Ramos (cell line): ENCODE measurements around the gene RETSAT.

ENCODE experiments used
- in situ Hi-C: fragments of 300-500 bp; cut with MboI; formaldehyde crosslinking; loops from one replicate; pipeline ENCODE4 v1.14.3; 2022; ENCODE audit warnings: low sequenced_read_pairs; ENCODE audit not compliant: unreplicated experiment

The RETSAT gene

DNA sequence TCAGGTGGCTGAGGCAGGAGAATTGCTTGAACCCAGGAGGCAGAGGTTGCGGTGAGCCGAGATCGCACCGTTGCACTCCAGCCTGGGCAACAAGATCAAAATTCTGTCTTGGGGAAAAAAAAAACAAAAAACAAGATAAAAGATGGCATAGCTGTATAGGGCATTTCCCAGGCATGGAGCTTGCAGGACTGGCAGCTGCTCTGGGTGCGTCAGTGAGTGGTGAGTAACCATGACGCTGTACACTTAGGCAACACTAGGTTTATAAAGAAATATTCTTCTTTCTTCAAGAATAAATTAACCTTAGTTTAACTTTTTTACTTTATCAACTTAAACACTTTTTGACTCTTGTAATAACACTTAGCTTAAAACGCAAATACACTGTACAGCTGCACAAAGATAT, 41.9 kb downstream of the RETSAT start:
- in situ Hi-C loops = no loop called here

DNA sequence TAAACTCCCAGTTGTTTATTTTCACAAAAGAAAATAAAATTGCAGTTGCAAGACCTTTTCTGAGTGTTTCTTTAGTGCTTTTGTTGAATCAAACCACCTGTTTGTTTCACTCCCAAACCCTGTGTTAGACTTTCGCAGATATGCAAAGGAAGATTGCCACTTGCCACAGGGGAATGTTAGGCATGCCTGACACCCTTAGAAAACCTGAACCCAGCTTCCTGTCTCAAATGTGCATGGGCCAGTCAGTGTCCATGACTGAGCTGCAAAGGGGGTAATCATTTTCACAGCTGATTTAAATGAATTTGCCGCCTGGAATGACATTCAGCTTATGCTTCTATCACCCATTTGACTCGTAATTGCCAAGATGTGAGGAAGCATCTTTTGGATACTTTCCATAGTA, 44.0 kb downstream of the RETSAT start:
- in situ Hi-C loops = no loop called here

DNA sequence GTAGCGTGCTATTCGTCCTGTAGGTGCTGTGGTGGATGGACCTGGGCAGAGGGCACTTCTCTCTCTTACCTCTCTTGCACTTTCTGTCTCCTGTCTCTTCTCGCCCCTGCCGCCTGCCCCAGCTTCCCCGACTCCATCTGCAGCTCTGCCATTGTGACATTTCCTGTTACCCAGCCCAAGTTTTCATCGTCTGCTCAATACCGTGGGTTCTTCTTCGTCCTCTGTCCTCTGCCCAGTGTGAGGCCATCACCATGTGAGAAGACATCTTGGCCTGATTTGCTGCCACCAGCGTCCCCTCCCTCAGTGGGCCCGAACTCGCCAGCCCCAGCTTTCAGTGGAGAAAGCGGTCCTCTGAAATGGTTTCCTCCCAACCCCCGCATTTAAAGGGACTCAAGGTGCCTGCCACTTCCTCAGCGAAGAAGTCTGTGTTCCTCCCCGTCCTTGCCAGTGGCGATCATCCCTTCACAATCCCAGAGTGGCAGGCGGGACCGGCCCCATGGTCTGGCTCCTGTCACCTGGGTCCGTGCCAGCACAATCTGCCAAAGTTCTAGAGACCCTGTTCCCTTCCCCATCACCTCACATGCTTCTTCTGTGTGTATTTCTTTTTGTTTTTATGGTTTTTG, 44.5 kb downstream of the RETSAT start:
- in situ Hi-C loops = no loop called here

DNA sequence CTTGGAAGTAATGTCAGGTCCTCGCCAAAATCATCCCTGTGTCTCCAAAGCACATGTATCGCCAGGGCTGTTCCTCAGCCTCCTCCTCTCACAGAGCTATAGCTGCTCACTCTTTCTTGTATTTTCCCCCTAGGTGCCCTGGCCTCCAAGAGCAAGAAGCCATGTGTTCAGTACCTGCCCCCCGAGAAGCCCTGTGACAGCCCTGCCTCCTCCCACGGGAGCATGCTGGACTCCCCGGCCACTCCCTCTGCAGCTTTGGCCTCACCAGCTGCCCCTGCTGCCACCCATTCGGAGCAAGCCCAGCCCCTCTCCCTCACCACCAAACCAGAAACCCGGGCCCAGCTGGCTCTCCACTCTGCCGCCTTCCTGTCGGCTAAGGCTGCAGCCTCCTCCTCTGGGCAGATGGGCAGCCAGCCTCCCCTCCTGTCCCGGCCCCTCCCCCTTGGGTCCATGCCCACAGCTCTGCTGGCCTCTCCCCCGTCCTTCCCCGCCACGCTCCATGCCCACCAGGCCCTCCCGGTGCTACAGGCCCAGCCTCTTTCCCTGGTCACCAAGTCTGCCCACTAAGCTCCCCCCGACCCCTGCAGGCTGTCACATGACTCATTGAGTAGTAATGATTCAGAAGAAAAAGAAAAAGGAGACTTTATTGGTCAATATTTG, 45.3 kb downstream of the RETSAT start:
- in situ Hi-C loops = no loop called here

DNA sequence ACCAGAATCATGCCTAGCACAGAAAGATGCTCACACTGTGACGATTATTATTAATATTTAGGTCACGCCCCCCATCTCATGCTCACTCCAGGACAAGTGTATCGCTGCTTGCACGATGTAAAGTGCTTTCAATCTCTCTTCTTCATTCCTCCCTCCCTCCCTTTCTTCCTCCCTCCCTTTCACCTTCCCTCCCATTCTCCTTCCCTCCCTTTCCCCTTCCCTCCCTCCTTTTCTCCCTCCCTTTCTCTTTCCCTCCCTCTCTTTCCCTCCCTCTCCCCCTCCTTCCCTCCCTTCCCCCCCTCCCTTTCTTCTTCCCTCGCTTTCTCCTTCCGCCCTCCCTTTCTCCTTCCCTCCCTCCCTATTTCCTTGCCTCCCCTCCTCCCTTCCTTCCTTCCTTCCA, 46.1 kb downstream of the RETSAT start:
- in situ Hi-C loops = no loop called here

DNA sequence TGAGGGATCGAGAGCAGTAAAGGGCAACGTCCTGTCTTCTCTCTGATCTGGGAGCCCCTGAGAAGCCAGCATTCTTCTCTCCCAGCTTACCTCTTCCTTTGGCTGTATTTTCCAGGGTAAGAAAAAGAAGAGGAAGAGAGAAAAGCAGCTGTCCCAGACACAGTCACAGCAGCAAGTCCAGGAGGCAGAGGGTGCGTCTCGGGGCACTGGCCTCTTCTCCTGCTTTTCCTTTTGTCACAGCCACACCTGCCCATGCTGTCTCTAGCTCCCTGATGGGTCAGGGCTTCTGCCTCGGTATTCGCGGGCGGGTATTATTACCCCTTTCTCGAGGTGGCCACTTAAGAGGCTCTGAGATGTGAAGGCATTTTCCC, 46.8 kb downstream of the RETSAT start:
- in situ Hi-C loops = no loop called here

DNA sequence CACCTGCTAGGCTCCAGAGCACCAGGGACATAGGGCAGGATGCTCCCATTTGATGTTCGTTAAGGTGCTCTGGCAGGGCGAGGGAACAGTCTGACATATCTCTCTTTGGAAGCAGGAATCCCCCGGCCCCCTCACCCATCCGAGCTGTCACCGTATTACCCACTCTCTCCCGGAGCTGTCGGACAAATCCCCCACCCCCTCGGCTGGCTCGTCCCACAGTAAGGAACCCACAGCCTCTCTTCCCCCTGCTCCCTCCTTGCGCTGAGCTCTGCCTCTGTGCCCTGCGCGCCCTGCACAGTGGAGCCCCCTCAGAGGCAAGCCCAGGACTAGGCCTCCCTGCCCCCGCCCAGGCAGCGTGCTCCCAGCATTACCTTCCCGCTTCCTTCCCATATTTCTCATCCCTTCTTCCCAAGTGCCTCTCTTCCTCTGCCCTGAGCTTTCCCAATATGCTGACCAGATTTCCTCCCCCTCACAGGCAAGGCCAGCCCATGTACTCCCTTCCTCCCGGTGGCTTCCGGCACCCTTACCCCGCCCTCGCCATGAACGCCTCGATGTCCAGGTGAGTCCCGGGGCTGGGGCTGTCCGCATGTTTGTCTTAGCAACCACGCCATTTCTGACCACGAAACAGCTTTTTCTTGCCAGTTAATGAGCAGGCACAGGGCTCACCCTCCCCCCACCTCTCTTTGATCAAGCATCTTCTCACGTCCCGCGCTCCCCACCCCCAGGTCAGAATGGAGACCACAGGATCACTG, 50.4 kb downstream of the RETSAT start:
- in situ Hi-C loops = no loop called here

DNA sequence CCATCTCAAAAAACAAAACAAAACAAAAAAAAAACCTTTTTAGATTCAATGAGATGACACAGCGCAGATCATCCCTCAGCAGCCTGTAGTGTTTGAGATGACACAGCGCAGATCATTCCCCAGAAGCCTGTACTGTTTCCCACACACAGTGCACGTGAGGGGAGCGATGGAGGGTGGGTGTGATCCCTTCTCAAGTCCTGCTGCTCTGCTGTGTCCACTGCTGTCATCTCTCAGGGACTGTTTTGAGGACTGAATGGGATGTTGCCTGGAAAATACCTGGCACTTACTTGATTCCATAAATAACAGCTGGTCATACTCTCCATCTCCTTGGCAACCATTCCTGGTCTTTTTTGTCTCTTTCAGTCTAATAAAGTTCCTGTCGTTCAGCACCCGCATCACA, 52.2 kb downstream of the RETSAT start:
- in situ Hi-C loops = no loop called here
